Stimulated activated CD4-positive, alpha-beta T cell treated with anti-CD3 and anti-CD28 coated beads, Interleukin-1b, Interleukin-23, amount 100 ng/mL, for 4 hours (primary cell): ENCODE data around the gene NRG2.

Experiments used
- DNase-seq, 2 donors: peaks; one replicate each; pipeline ENCODE4 v3.0.0-alpha.2; 2020; ENCODE audit warnings: low read depth in 2 of 2

The NRG2 gene

DNA sequence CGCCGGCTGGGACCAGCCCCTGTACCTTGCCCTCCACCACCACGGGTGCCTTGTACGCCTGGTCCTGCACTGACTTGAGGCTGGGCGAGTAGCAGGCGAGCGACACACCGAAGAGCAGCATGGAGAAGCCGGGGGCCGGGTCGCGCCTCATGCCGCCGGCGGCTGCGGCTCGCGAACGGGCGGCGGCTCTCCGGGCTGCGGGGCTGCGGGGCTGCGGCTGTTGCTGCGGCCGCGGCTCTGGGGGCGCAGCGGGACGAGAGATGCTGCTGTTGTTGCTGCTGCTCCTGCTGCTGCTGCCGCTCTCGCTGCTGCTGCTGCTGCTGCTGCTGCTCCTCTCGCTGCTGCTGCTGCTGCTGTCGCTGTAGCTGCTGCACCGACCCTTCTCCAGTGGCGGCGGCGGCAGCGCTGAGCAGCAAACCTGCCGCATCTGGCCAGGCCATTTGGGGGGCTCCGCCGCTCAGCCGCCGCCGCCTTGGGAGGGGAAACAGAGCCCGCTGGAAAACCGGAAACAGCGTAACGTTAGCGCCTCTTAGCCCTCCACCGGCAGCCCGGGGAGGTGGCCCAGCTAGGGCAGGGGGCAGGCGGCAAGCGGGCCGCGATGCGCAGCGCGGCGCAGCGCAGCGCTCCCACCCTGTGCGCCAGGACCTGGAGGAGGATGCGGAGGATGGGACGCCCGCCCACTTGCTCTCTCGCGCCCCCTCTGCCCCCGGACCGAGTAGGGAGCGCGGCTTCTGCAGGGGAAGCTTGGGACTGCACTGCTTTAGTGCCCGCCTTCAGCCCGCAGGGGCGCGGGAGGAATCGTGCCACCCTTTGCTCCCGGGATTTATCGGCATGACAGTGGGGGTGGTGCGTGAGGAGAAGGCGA, at the start of gene NRG2:
NRG2 (minus strand) TSS at position 657 of the 865 bp plus-strand sequence.
- peak; percentile 23 to 30 for DNase-seq

DNA sequence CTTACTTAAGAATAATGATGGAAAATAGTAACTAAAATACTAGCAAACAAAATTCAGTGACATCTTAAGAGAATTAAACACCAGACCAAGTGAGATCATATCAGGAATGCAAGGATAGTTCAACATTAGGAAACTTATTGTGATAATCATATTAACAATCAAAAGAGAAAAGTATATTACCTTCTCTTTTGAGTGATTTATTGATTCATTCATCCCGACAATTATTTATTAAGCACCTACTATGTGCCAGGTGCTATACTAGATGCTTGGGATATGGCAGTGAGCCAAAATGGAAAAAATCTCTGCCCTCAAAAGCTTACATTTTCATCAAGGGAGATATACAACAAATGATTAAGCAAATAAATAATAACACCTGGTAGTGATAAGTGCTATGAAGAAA, 47.2 kb upstream of the NRG2 start:
- DNase-seq: no peak

DNA sequence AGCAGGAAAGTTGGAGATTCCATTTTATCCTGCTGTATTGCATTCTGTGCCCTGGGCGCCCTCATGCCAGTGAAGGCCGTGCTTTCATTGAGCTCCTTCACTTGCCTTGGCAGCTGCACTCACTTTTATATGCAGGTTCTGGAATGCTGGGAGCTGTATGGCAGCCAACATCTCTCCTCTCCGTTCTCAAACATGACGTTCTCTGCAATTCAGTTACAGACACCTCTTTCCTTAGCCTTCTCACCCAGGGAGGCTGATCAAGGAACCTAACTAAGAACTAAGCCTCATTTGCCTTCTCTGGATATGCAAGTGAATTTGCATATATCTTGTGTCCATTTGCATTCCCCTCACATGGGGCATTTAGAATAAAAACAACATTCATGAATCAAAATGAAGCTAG, 41.4 kb upstream of the NRG2 start:
- DNase-seq: no peak

DNA sequence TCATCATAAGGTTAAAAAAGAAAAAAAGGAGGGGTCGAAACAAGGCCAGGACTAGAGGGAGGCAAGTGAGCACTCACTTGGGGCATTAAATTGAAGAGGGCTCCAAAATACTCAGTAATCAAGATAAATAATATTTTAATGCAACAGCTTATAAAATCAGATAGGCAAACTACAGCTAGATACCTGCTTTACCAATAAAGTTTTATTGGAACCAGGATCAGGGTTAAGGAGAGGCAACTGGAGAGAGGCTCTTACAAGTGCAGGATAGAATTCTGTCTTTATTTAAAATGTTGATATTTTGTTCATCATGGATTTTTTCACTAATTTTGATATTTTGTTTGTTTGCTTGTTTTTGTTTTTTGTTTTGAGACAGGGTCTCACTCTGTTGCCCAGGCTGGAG, 40.6 kb upstream of the NRG2 start:
- no peak for DNase-seq

DNA sequence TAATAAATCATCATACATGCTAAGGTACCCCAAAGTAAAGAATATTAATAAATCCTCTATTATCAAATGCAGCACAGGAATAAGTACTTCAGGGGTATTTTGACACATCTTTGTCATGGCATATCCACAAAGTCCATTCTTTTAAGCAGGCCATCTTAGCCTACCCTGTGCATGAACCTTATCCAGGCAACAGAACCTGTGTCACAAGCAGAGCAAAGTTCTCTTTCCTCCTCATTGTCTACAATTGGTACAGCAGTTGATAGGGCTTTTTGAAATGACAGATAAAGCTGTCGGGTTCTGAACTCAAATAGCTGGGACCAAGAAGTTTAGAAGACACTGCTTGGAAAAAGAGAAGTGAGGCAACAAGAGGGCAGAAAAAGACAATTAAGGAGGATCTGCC, 40.0 kb upstream of the NRG2 start:
- no peak for DNase-seq

DNA sequence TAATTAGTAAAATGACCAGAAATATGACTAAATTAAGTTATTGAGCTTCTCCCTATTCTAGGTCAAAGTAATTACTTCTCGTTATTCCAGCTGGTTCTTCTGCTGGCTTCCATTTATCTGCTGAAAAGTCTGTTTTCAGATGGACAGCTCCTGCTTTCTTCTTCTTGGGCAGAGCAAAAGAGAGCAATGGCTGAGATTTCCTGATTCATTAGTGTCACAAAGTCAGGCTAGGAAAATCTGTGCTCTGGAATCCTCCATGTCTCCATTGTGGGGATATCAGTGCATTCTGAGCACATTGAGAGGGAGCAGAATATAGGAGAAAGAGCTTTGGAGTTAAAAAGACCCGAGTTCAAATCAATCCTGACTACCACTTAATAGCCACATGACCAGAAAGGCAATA, 33.7 kb upstream of the NRG2 start:
- no peak for DNase-seq

DNA sequence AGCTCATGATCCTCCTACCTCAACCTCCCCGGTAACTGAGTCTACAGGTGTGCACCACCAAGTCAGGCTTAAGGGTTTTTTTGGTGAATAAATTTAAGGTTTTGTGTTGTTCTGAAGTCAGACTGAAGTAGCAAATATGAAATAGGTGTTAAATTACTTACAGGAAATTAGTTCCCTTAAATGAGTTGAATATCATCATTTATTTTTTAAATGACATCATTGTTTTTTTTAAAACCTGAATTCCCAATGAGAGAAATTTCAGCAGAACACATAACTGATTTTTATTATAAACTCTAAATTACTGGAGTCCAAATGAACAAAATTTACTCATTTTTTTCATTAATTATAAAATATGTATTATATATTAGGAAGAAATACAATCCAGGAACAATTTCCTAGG, 33.0 kb upstream of the NRG2 start:
- DNase-seq: no peak

DNA sequence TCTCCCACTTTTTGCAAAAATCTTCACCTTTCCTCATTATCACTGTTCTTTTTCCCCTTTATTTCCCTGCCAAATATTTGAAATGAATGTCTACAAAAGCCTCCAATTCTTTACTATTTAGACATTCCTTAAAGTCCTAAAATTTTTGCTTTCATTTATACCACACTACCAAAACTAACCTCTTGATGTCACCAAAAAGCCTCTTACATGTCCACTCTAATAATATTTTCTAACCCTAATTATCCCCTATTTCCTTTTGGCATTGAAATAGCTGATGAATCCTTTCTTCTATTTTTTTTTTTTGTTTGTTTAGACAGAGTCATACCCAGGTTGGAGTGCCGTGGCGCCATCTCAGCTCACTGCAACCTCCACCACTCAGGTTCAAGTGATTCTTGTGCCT, 32.3 kb upstream of the NRG2 start:
- no peak for DNase-seq

DNA sequence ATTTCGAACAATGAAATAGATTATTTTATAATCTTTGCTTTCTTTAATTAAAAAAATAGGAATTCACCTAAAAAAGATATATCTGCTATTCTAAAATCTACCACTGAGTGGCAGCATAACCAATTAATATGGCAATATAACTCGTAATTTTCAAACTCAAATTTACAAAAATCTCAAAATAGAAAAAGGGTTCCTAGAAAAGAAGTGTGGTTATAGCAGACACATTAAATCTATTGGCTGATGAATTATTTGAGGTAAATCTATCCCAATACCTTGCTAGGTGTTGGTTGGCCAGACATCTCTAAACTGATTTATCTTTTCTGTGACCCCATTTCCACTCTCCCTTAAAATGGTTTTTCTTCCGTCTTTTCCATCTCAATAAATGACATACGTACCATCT, 30.2 kb upstream of the NRG2 start:
- no peak for DNase-seq

DNA sequence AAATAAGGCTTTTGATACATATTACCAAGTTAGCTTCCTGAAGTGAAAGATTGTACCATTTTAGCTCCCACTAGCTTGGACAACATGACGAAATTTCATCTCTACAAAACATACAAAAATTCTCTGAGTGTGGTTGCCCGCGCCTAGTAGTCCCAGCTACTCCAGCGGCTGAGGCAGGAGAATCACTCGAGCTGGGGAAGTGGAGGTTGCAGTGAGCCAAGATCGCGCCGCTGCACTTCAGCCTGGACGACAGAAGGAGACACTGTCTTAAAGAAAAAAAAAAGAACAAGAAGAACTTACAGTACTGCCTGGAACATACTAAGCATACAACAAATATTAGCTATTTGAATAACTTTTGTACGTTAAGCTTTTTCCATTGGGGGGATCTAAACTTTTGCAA, 29.7 kb upstream of the NRG2 start:
- no peak for DNase-seq

DNA sequence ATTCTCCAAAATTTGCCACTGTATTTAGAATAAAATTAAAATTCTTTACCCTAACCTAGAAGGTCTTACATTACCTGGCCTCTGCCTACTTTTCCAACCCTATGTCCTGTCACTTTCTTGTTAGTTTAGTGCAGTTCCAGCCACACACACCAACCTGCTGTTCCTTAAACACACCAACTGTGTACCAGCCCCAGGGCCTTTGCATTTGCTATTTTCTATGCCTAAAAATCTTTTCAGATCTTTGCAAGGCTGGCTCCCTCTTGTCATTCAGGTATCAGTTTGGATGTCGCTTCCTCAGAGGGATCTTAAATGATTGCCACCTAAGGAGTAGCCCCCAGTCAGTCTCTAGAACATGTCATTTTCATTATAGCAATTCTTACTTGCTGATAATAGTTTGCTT, 17.7 kb upstream of the NRG2 start:
- no peak for DNase-seq

DNA sequence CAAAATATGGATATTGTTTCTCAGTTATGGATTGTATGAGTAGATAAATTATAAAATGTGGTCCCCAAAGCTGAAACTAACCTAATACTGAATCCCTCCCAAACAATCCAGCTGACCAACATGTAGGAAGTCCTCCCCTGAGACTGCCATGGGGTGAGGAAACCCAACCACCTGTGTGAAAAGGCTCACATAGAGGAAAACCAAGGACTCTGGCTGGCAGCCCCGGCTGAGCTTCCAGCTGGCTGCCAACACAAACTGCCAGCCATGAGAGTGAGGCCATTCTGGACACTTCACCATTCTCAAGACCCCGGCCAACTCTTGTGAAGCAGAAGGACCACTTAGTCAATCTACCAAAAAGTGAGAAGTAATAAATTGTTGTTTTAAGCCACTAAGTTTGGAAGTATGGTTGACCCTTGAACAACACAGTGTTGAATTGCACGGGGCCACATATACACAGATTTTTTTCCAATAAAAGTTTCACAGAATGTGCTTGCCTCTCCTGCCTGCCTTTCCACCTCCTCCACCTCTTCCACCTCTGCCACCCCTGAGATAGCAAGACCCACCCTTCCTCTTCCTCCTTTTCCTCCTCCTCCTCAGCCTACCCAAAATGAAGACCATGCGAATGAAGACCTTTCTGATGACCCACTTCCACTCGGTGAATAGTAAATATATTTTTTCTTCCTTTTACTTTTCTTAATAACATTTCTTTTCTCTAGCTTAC, 15.3 kb upstream of the NRG2 start:
- no peak for DNase-seq

DNA sequence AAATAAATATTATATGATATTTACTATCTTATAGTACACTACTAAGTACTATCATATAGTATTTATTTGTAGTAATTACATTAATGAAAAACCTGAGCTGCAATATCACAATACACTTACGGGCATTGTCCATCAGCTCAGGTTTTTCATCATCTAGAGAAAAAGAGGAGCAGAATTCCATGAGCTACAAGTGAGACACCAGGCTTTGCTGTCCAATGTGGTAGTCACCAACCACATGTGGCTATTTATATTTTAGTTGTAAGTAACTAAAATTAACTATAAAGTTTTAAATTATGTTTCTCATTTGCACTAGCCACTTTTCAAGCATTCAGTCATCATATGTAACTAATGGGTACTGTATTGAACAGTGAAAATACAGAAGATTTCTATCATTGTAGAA, 13.8 kb upstream of the NRG2 start:
- DNase-seq: no peak

DNA sequence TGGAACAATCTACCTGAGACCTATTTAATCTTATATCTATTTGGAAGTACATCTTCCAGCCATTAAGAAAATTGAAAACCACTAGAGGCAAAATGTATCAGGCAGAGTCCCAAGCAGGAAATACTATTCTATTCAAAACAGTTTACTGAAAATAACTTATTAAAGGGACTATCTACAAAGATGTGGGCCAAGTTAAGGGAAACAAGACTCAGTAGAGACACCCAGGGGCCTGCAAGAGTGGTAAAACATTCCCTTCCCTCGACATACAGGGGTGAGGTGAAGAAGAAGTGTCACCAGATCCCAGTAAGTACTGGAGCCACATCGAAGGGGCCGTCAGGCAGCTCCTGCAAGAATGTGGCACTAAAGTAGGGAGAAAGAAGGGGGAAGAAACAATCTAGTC, 12.1 kb upstream of the NRG2 start:
- DNase-seq: no peak

DNA sequence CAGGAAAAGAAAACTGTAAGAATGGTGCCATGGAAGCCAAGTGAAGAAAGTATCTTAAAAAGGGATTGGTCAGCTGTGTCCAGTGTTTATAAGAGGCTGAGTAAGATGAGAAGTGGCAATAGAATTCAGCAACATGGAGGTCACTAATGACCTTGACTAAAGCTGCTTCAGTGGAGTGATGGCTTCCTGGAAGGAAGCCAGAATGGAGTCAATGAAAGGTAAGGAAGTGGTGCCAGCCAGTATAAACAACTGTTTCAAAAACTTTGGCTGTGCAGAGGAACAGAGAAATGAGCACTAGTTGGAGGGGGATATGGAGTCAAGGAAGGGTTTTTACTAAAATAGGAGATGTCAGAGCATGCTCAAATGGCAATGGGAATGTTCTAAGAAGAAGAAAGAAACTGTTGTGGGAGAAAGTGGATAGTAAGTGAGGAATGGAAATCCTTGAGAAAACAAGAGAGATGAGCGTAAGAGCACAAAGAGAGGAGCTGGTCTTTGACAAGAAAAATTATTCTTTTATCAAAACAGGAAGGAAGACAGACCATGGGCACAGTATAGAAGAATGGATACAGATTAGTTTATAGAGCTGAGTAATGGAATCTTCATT, 11.1 kb upstream of the NRG2 start:
- no peak for DNase-seq

DNA sequence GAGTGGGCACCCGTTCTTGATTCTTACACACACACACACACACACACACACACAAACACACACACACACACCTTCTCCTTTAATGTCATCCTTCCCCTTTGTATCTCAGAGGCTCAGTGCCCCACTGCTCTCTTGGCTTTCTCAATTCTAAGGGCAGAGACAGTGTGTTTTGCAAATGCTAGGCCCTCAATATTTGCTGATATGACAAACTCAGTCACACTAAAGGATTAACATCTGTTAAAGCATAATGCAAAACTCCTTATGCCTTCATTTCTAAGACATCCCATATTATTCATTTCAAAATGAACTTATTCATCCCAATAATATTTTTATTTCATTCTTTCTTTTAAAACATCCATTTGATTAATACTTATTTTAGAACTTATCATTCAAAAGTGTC, 8.9 kb upstream of the NRG2 start:
- no peak for DNase-seq

DNA sequence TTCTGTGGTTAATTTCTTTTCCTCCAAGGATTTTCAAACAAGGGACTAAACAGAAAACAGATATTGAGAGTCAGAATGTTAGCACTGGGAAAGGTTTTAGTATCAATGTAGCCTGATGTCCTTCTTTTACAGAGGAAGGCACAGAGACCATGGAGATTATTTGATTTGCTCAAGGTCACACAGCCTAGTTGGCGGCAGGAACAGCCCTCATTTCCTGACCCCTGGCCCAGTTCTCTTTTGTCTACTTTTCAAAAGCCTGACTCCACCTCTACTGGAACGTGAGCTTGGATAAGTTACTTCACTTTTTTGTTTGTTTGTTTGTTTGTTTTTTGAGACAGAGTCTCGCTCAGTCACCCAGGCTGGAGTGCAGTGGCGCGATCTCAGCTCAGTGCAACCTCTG, 6.6 kb upstream of the NRG2 start:
- no peak for DNase-seq

DNA sequence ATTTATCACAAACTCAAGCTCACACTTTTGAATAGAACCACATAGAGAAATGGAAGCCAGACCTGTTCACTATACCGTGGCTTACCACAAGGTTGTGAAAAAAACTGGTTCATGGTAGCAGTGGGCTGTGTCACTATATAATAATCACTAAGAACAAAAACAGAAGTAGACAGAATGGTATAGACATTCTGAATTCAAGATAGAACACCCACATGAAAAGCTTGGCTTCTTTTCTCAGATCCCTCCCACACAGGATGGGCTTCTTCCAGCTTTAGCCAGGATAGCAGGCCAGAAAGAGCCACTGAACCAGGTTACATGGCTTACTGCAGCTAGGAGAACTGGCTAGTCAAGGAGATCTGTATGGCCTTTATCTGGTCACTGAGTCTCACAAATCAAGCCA, 6.1 kb upstream of the NRG2 start:
- no peak for DNase-seq

DNA sequence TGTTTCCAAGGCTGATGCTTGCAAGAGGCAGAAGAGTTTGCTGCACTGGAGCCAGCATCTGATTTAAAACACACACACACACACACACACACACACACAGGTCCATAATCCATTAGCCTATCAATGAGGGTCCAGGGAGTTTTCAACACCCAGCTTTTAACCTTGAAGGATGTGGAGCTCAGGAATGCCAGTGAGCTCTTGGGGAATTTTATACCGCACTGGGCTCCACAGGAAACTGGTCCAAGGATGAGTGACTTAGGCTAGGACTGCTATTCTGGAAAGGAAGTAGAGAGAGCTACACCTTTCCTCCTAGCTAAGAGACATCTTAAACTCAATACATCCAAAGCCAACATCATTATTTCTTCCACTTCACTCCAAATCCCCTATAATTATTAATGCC, 942 bp upstream of the NRG2 start:
- no peak for DNase-seq

DNA sequence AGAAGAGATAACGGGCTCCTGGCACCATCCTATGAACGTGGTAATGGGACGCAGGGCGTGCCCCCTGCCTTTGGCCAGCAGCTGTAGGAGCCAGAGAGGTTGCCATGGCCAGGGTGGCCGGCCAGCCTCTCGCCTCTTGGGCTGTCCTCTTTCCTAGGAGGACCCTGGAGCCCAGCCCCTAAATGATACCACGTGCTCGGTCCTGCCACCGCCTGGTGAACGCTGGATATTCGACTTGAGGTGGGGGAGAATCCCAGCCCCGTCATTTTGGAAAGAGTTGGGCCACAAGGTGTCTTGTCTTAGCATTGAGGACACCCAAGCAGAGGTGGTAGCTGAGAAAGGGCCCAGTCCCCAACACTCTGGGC, 391 bp upstream of the NRG2 start:
- peak in 1 of 2 donors; percentile 5 for DNase-seq

DNA sequence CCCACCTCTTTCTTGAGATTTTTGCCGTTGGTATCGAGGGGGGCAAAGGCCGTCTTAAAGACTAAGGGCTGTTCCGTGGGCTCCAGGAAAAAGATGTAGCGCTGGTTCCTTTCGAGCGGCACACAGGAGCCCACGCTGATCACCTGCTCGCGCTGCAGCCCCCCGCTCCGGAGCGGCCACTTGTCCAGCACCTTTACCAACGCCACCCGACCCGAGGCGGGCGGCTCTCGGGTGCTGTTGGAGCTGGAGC, 781 bp downstream of the NRG2 start:
- DNase-seq: no peak

DNA sequence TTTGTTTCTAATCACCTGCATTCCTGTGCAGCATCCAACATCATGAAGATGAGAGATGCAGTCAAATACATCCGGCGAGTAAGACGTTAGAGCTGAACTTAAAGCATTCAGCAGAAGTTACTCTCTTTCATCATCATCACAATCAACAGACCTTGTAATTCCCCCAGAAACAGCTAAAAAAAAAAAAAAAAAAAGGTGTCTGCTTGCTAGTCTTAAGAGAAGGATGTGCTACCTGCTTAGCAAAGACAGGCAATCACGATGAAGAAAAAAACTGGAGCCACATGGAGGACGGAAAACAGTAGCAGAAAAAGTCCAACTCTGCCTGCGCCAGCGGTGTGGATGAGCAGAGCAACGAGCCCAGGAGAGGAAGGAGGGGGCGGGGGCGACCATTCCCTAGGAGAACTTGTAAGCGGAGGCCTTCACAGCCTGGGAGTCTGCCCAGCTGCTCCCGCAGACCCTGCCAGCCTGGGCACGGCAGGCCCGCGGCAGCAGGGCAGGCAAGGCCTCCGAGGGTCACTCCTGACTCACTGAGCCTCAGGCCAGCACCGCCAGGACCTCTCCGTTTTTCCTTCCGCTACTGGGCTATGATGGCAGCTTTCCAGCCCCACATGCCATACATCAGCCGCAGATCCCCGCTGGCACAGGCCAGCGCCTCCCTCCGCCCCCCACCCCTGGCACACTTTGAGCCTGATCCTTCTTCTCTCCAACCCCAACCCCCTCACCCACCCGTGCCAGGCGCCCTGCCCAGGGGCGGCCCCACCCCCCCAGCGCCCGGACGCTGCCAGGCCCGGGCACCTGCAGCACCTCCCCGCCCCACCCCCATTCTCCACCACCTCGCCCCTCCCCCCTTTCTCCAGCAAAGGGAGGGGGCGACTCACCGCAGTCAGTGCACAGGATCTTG, 1.4 kb downstream of the NRG2 start:
- no peak for DNase-seq
